ENCODE results near the gene EDC4. TPM values are rescaled to one million over a fixed set of nuclear protein-coding genes. Genes with fewer than 3 reads are reported as not detected.

Gene EDC4
- total and polyA plus RNA-seq, 2 of the 13 experiments (the other 11 are each of a cell fraction or from before 2014, with no cell fraction given), result 51.4 to 59.1 TPM

DNA sequence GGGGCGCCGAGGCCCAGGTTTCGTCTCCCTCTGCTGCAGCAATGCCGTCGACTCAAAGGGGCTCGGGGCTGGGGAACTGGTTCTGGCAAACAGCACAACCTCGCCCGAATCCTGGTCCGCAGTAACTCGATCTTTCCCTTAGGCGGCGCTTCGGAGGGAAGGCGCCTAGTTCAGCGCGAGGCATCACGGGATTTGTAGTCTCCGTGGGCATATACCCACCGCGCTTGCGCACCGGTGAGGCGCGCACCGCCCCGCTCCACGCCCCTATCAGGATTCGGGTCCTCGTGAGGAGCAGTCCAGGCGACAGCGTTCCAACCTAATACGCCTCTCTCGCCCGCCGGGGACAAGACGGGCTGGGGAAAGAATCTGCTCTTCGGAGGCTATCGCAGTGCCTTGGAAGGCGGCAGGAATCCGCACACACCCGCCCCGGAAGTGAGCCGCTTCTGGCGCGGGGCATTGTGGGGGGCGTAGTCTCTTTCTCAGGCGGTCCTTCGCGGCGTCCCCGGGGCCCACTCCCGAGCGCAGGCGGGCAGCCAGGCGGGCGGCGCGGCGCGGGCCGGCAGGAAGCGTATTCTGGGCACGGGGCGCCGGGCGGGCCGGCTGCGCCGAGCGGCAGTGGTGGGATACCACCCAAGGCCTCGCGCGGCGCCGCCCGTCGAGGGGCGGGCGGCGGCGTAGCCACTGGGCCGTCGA lies 30.9 kb upstream of the EDC4 start, which contains the start of gene THAP11 (continued):
- no peak for TF ChIP-seq RERE (CRISPR knock-in tag; IDR thresholded peaks at IDR 0.05; ENCODE audit: low read depth)
- TF ChIP-seq NFIB (CRISPR knock-in tag; IDR thresholded peaks at IDR 0.05; ENCODE audit: borderline replicate concordance), result no peak
- TF ChIP-seq ZNF878 (CRISPR knock-in tag; IDR thresholded peaks at IDR 0.05), result no peak
- TF ChIP-seq SAP130 (CRISPR knock-in tag; IDR thresholded peaks at IDR 0.05; ENCODE audit: low read depth), result peak; percentile 93
- peak; percentile 36; the same call in 1 of the 2 replicates for TF ChIP-seq SMAD1 (CRISPR knock-in tag; IDR thresholded peaks at IDR 0.05; ENCODE audit: borderline replicate concordance, low read depth)
- TF ChIP-seq, protein P1, sequence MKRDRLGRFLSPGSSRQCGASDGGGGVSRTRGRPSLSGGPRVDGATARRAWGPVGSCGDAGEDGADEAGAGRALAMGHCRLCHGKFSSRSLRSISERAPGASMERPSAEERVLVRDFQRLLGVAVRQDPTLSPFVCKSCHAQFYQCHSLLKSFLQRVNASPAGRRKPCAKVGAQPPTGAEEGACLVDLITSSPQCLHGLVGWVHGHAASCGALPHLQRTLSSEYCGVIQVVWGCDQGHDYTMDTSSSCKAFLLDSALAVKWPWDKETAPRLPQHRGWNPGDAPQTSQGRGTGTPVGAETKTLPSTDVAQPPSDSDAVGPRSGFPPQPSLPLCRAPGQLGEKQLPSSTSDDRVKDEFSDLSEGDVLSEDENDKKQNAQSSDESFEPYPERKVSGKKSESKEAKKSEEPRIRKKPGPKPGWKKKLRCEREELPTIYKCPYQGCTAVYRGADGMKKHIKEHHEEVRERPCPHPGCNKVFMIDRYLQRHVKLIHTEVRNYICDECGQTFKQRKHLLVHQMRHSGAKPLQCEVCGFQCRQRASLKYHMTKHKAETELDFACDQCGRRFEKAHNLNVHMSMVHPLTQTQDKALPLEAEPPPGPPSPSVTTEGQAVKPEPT (CRISPR knock-in tag; IDR thresholded peaks at IDR 0.05; ENCODE audit: low read depth), result no peak; the same call in 1 of the 2 replicates
- TF ChIP-seq BCL3 (CRISPR knock-in tag; IDR thresholded peaks at IDR 0.05), result peak; percentile 56; the same call in 1 of the 2 replicates
- TF ChIP-seq SIX1 (CRISPR knock-in tag; IDR thresholded peaks at IDR 0.05; ENCODE audit: borderline replicate concordance), result peak; percentile 80; the same call in 1 of the 2 replicates
- peak; percentile 94 for TF ChIP-seq GABPB1 (CRISPR knock-in tag; IDR thresholded peaks at IDR 0.05)
- 0 out of 2 replicates have a peak, but pooled peaks have one; percentile 75 for TF ChIP-seq MYNN (CRISPR knock-in tag; IDR thresholded peaks at IDR 0.05; ENCODE audit: low read depth)
- no peak; the same call in 1 of the 2 replicates for TF ChIP-seq ZSCAN25 (CRISPR knock-in tag; IDR thresholded peaks at IDR 0.05)
- TF ChIP-seq PAX8 (CRISPR knock-in tag; IDR thresholded peaks at IDR 0.05; ENCODE audit: borderline replicate concordance), result no peak
- TF ChIP-seq ARHGAP35 (CRISPR knock-in tag; IDR thresholded peaks at IDR 0.05; ENCODE audit: borderline replicate concordance), result peak; percentile 94
- 0 out of 2 replicates have a peak, but pooled peaks have one; percentile 17 for TF ChIP-seq ZNF607 (CRISPR knock-in tag; IDR thresholded peaks at IDR 0.05; ENCODE audit: borderline replicate concordance)
- peak; percentile 45; the same call in 1 of the 2 replicates for TF ChIP-seq ZBTB20 (CRISPR knock-in tag; IDR thresholded peaks at IDR 0.05; ENCODE audit: borderline replicate concordance, low read depth)
- TF ChIP-seq TCF12 (IDR thresholded peaks at IDR 0.05), result no peak
- TF ChIP-seq TCF12 (CRISPR knock-in tag; IDR thresholded peaks at IDR 0.05), result no peak
- TF ChIP-seq ZNF569 (CRISPR knock-in tag; IDR thresholded peaks at IDR 0.05; ENCODE audit: borderline replicate concordance), result no peak
- TF ChIP-seq, protein P2, sequence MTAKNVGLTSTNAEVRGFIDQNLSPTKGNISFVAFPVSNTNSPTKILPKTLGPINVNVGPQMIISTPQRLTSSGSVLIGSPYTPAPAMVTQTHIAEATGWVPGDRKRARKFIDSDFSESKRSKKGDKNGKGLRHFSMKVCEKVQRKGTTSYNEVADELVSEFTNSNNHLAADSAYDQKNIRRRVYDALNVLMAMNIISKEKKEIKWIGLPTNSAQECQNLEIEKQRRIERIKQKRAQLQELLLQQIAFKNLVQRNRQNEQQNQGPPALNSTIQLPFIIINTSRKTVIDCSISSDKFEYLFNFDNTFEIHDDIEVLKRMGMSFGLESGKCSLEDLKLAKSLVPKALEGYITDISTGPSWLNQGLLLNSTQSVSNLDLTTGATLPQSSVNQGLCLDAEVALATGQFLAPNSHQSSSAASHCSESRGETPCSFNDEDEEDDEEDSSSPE (CRISPR knock-in tag; IDR thresholded peaks at IDR 0.05), result peak; percentile 95
